Neural progenitor cell (in vitro differentiated cells): ENCODE measurements around the gene NAB2.

Source experiments
- EZH2 ChIP-seq: fragments of 200-600 bp; sonication (generic); IDR thresholded peaks from 2 replicates; pipeline ENCODE4 v1.6.1; 2017; ENCODE audit warnings: antibody characterized with exemption, mild to moderate bottlenecking, moderate library complexity
- TF ChIP-seq, protein P1 (sequence below): fragments of 200-600 bp; sonication (generic); IDR thresholded peaks from 2 replicates; pipeline ENCODE4 v1.5.1; 2017; ENCODE audit warnings: antibody characterized with exemption, mild to moderate bottlenecking

DNA sequence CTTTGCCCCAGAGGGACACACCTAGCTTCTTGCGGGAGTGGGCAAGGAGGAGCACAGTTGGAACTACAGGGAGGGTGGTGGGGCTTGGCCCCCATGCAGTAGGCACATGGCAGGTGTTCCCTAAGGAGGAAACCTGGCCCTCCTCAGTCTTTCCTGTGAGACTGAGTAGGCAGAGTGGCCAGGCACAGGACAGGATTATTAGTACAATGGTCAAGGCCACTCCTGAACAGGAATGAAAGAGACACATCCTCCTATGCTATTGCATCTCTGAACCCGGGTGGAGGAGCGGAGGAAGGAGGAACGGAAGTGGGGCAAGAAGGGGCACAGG, 39.8 kb upstream of the NAB2 start:
- TF ChIP-seq, protein P1, sequence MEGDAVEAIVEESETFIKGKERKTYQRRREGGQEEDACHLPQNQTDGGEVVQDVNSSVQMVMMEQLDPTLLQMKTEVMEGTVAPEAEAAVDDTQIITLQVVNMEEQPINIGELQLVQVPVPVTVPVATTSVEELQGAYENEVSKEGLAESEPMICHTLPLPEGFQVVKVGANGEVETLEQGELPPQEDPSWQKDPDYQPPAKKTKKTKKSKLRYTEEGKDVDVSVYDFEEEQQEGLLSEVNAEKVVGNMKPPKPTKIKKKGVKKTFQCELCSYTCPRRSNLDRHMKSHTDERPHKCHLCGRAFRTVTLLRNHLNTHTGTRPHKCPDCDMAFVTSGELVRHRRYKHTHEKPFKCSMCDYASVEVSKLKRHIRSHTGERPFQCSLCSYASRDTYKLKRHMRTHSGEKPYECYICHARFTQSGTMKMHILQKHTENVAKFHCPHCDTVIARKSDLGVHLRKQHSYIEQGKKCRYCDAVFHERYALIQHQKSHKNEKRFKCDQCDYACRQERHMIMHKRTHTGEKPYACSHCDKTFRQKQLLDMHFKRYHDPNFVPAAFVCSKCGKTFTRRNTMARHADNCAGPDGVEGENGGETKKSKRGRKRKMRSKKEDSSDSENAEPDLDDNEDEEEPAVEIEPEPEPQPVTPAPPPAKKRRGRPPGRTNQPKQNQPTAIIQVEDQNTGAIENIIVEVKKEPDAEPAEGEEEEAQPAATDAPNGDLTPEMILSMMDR = no peak
- no peak for TF ChIP-seq EZH2
